ENCODE results near the gene LMO1.

LMO1 gene

DNA sequence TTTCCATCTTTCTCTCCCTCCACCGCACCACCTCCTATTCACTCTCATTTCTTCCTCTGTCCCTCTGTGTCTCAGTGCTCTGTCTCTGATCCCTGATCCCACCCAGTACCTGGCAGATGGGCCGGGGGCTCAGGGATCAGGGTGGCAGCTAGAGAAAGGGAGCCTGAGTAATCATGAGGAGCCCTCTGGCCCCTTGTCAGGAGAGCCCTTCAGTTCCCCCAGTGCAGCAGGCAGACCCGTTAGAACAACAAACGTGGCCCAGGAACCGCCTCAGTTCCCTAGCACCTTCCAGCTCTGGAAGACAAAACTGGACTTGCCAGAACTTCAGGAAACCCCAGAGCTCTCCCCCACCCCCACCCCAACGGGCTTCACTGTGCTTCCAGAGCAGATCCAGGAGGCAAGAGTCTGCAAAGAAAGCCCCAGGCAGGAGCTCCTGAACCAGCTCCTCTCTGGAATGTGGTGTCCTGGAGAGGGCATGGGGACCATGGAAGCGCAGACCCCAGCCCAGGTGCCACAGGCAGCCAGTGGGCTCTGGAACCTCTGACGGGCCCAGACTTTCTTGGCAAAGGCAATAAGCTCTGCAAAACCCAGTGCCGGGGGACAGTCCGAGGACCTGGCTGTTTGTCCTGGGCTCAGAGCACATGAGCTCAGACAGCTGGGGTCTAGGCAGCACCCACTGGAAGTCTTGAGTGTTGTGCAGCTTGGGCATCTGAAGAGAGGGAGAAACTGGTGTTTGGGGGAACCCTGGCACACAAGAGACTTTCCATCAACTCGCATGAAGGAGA is 43.2 kb downstream of the LMO1 start:
- TF ChIP-seq SIN3A (IDR thresholded peaks at IDR 0.05; ENCODE audit: borderline replicate concordance, insufficient read depth, low read length), result no peak
- TF ChIP-seq TAF1 (IDR thresholded peaks at IDR 0.05; ENCODE audit: borderline replicate concordance, insufficient read depth, low read length), result no peak
- TF ChIP-seq, protein P1, sequence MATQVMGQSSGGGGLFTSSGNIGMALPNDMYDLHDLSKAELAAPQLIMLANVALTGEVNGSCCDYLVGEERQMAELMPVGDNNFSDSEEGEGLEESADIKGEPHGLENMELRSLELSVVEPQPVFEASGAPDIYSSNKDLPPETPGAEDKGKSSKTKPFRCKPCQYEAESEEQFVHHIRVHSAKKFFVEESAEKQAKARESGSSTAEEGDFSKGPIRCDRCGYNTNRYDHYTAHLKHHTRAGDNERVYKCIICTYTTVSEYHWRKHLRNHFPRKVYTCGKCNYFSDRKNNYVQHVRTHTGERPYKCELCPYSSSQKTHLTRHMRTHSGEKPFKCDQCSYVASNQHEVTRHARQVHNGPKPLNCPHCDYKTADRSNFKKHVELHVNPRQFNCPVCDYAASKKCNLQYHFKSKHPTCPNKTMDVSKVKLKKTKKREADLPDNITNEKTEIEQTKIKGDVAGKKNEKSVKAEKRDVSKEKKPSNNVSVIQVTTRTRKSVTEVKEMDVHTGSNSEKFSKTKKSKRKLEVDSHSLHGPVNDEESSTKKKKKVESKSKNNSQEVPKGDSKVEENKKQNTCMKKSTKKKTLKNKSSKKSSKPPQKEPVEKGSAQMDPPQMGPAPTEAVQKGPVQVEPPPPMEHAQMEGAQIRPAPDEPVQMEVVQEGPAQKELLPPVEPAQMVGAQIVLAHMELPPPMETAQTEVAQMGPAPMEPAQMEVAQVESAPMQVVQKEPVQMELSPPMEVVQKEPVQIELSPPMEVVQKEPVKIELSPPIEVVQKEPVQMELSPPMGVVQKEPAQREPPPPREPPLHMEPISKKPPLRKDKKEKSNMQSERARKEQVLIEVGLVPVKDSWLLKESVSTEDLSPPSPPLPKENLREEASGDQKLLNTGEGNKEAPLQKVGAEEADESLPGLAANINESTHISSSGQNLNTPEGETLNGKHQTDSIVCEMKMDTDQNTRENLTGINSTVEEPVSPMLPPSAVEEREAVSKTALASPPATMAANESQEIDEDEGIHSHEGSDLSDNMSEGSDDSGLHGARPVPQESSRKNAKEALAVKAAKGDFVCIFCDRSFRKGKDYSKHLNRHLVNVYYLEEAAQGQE (IDR thresholded peaks at IDR 0.05; ENCODE audit: insufficient read depth in 1 of 2, low read depth in 2 of 2, low read length in 2 of 2), result no peak
- TF ChIP-seq POLR2AphosphoS5 (IDR thresholded peaks at IDR 0.05; ENCODE audit: low read depth, low read length), result no peak
- TF ChIP-seq FOXP2 (optimal IDR thresholded peaks at IDR 0.05; ENCODE audit: borderline replicate concordance, extremely low read depth, extremely low read length, insufficient read depth), result no peak

DNA sequence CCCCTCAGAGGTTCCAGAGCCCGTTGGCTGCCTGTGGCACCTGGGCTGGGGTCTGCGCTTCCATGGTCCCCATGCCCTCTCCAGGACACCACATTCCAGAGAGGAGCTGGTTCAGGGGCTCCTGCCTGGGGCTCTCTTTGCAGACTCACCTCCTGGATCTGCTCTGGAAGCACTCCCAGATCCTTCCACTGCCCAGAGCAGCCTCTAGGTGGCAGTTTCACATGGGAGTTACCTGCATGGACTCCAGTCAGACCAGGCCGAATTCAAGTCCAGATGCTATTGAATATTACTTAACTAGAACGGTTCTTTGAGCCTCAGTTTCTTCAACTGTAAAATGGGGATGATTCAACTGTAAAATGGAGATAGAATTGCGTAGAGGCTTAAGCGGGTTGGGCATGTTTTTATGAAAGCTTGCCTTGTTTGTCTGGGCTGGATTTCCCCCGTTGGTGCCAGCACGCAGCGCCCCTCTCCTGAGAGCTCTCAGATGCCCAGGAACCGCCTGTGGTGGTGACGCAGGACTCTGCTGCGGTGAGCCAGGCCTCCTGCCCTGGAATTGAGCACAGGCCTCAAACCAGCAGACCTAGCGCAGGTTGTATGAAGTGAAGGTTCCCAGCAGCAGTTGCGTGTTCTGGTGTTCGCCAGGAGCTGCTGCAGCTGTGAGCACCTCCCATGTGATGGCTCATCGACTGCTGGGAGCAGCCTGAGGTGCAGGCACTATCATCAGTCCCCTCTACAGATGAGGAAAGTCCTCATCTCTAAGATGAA is 44.2 kb downstream of the LMO1 start:
- TF ChIP-seq TAF1 (IDR thresholded peaks at IDR 0.05; ENCODE audit: borderline replicate concordance, insufficient read depth, low read length) (no peak), SIN3A (IDR thresholded peaks at IDR 0.05; ENCODE audit: borderline replicate concordance, insufficient read depth, low read length) (no peak), POLR2AphosphoS5 (IDR thresholded peaks at IDR 0.05; ENCODE audit: low read depth, low read length) (no peak), FOXP2 (optimal IDR thresholded peaks at IDR 0.05; ENCODE audit: borderline replicate concordance, extremely low read depth, extremely low read length, insufficient read depth) (no peak)
- TF ChIP-seq, protein P1 (IDR thresholded peaks at IDR 0.05; ENCODE audit: insufficient read depth in 1 of 2, low read depth in 2 of 2, low read length in 2 of 2), result no peak

DNA sequence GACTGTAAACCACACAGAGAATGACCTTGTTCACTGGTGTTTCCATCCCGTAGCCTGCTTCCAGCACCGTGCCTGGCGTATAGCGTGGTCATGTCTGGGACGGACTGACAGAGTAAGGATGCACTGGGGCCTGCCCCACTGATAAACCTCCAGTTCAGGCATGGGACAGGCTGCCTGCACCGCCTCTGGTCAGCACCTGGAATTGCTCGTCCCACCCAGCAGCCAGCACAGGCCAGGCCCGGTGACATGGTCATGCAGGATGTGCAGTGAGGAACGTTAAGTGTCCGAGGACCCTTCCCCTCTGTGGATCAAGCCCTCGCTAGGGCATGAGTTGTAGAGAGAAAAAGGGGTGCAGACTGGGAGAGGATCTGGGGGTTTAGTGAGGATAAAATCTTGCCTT is 44.8 kb downstream of the LMO1 start:
- TF ChIP-seq FOXP2 (optimal IDR thresholded peaks at IDR 0.05; ENCODE audit: borderline replicate concordance, extremely low read depth, extremely low read length, insufficient read depth) (no peak), TAF1 (IDR thresholded peaks at IDR 0.05; ENCODE audit: borderline replicate concordance, insufficient read depth, low read length) (no peak), SIN3A (IDR thresholded peaks at IDR 0.05; ENCODE audit: borderline replicate concordance, insufficient read depth, low read length) (no peak), POLR2AphosphoS5 (IDR thresholded peaks at IDR 0.05; ENCODE audit: low read depth, low read length) (no peak)
- TF ChIP-seq, protein P1 (IDR thresholded peaks at IDR 0.05; ENCODE audit: insufficient read depth in 1 of 2, low read depth in 2 of 2, low read length in 2 of 2), result no peak

DNA sequence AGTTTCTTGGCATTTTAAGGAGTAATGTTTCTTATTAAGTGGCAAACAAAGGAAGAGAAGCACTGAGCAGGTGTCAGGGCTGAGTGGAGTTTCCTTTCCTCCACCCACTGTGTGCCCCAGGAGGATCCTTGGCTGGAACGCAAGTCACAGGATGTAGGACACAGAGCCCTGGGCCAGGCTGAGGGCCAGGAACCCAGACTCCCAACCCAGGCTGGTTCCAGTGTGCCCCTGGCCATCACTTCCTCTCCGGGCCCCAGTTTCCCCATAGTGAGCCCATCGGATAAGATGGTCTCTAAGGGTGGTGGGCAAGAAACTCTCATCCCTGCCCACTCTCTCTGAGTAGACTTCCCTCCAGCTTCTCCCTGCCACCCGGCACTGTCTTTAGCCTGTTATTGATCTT is 45.3 kb downstream of the LMO1 start:
- no peak for TF ChIP-seq FOXP2 (optimal IDR thresholded peaks at IDR 0.05; ENCODE audit: borderline replicate concordance, extremely low read depth, extremely low read length, insufficient read depth)
- no peak for TF ChIP-seq POLR2AphosphoS5 (IDR thresholded peaks at IDR 0.05; ENCODE audit: low read depth, low read length)
- TF ChIP-seq TAF1 (IDR thresholded peaks at IDR 0.05; ENCODE audit: borderline replicate concordance, insufficient read depth, low read length), result no peak
- TF ChIP-seq SIN3A (IDR thresholded peaks at IDR 0.05; ENCODE audit: borderline replicate concordance, insufficient read depth, low read length), result no peak
- TF ChIP-seq, protein P1 (IDR thresholded peaks at IDR 0.05; ENCODE audit: insufficient read depth in 1 of 2, low read depth in 2 of 2, low read length in 2 of 2), result no peak
